HG03103 (cell line): ENCODE data around the gene FEZF1.

Source experiments
- ATAC-seq: cut with Tn5 transposase; IDR thresholded peaks from one replicate; pipeline ENCODE4 v1.9.1; 2021; ENCODE audit warnings: low read depth; ENCODE audit not compliant: unreplicated experiment

Gene FEZF1

DNA sequence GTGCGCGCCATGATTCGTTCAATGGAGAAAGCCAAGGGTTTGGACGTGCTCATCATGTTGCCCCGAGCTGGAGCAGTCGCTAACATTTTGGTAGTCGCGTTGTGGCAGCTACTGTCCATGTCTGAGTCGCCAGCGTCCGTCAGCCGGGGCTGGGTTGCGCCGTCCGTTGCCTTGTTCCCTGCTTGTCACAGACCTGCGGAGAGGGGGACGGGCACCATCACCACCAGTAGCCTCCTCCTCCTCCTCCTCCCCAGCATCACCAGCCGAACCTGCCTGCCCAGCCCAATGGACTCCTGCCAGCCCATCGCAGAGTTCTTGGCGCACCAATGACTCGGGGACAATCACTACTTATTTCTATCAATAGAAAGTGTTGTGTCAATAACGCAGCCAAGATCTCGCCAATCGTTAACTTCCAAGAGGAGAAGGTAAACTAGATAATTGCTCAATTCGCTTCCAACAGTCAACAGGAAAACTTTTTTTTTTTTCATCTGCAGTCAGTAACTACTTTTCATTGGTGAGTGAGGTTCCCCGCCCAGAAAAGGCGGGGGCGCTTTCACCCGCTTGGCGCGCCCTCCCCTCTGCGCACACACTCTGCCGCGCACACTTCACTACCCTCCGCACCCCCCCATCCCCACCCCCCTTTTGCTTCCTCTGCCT is at the start of gene FEZF1:
TSS of gene FEZF1 (minus strand) at position 432 of the 657 bp plus-strand sequence. CDS start at position 119, 313 bp downstream.
- no peak for ATAC-seq

DNA sequence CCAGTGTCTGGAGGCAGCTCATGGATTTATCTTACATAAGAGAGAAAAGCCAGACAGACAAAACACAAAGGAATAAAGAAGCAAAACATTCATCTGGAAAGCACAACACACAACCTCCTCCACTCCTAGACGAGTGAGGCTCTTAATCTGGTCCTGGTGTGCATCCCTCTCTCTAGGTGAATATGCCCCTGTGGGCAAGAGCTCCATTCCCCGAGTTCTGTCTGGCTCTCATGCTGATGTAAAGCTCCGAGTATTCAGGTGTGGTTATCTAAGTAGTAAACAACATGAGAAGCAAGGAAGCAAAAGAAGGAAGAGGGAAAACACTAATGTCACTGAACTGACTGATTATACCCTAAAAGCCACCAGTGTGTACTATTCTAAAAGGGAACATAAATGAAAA is 47.9 kb upstream of the FEZF1 start:
- ATAC-seq, result no peak

DNA sequence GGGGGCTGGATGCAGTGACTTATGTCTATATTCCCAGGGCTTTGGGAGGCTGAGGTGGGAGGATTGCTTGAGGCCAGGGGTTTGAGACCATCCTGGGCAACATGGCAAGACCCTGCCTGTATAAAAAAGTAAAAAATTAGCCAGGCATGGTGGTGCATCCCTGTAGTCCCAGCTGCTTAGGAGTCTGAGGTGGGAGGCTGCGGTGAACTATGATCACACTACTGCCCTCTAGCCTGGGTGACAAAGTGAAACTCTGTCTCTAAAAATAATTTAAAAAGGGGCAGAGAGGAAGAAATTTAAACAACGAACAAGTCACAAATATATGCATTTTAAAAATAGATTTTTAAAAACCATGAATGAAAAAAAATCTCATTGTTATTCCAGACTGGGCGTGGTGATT is 46.2 kb upstream of the FEZF1 start:
- ATAC-seq, result no peak

DNA sequence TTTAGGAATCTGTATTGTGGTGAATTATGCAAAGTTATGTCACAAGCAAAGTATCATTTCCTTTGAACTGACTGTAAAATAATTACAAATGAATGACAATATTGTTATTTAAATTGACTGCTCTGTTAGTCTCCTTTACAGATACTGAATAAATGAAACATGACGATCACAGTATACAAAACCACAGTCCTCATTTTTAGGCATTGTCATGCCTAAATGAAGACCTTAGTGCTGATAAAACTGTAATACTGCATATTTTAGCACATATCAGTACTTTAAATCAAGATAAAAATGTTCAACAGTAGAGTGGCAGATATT is 39.7 kb upstream of the FEZF1 start:
- no peak for ATAC-seq

DNA sequence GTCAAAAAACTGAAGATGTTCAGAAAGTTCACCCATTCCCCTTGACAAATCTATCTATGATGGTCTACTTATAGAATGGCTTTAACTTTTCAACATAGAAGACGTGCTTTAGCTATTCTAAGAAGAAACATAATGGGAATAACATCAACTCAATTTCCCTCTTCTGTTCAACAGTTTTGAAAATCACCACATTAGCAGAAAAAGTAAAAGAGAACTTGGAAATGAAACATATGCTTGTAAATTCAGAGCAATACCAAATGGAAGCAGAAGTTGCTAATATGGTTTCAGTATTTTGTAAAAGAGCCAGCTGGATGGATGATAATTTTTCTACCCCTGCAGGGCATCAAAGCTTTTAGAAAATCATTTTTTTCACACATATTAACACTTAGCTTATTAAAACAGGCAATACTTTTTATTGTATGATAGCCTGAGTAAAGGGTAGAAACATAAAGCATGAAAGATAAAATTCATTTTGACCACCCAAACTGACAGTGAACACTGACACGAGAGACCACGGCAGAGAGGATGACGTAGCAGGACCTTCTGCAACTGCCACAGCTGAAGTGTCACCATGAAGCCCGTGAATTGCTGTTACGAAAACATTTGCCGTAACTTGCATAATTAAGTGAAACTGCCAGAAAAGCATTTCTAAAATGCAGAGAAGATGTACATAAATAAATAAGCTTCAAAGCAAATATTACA is 39.2 kb upstream of the FEZF1 start:
- ATAC-seq, result no peak

DNA sequence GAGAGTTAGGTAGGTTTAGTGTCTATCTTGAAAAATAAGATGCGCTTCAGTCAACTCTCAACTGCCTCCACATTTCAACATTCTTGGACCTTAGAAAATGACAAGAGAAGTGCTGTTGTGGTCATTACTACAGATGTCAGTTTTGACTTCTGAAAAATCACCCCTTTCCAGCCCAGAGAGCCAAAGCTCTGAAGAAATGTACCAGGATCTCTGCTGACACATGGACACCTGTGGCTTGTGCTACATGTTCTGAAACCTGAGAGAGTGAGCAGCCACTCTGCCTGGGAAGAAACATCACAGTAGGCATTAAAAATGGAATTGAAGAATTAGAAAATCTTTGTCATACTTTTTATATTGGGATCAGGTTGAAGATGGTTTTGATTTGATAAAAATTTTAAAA is 35.9 kb upstream of the FEZF1 start:
- no peak for ATAC-seq

DNA sequence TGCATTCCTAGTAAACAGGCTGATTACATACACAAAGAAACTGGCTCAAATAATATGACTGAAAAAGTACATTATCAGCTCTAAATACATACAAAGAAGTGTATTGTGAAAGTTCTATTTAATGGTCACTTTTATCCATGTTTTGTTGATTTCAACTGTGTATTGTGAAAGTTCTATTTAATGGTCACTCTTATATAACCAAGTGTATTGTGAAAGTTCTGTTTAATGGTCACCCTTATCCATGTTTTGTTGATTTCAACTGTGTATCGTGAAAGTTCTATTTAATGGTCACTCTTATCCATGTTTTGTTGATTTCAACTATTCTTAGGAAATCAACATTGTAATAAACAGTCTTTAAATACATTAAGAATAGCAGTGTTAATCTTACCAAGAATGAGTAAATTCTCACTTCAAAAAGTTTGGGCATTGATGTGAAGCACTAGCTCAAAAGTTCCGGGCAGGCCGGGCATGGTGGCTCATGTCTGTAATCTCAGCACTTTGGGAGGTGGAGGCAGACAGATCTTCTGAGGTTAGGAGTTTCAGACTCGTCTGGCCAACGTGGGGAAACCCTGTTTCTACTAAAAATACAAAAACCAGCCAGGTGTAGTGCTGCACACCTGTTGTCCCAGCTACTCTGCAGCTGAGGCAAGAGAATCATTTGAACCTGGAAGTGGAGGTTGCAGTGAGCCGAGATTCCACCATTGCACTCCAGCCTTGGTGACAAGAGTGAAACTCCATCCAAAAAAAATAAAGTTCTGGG is 34.8 kb upstream of the FEZF1 start:
- no peak for ATAC-seq

DNA sequence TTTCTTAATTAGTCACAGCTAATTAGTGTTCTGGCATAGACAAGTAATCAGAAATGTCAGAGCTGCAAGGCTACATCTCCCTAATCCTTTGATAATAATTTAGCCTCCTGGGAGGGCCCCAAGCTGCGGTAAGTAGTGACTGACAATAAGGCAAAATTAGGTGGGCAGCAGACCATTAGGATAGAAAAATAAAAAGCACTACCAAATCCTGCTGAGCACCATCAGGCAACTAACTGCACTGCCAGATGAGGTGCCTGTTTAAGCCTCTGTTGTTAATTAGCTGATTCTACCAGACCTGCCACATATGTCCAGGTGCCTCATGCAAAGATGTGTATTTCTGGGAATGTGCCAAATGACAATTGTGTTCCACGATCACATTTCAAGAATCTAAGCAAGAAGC is 32.5 kb upstream of the FEZF1 start:
- no peak for ATAC-seq

DNA sequence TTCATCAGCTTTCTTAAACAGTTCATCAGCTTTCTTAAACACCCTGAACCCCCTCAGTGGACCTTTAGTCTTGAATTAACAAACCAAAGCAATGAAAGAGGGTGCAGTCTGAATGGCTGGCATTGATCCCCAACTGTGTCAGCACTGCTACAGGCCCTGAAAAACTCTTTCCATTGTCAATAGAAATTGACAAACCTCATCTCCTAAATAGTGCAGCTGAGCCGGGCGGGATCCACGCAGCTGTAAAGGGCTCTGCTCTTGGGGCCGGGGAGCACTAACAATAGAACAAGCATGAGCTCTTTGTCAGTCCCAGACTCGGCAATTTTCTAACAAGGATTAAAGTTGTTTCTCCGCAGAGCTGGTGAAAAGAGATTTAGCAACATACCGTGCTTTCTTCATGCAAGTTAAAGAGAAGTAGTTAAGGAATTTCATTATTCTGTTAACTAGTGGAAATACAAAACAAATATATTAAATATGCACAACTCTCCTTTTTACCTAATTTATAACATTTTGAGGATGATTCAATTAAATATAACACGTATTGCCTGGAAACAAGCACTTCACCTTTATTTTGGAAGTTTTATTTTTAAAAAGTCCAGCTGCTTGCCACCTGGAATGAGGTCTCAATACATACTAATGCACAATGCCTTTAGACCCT is 24.7 kb upstream of the FEZF1 start:
- ATAC-seq, result no peak

DNA sequence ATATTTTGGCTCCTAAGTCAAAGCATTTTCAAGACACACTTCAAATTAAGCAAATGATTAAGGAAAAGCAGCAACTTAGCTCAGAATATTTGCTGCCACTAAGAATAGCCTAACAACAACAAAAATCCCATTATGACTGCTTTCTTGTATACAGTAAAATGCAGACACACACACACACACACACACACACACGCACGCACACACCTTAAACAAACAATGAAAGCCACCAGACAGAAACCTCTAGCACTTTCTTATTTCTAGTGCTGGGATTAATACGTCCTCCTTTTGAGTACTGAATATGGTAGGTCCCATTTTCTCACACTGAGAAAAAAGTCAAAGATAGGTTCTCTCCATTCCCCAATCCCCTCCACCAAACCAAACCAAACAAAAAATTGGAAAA is 23.4 kb upstream of the FEZF1 start:
- ATAC-seq, result no peak

DNA sequence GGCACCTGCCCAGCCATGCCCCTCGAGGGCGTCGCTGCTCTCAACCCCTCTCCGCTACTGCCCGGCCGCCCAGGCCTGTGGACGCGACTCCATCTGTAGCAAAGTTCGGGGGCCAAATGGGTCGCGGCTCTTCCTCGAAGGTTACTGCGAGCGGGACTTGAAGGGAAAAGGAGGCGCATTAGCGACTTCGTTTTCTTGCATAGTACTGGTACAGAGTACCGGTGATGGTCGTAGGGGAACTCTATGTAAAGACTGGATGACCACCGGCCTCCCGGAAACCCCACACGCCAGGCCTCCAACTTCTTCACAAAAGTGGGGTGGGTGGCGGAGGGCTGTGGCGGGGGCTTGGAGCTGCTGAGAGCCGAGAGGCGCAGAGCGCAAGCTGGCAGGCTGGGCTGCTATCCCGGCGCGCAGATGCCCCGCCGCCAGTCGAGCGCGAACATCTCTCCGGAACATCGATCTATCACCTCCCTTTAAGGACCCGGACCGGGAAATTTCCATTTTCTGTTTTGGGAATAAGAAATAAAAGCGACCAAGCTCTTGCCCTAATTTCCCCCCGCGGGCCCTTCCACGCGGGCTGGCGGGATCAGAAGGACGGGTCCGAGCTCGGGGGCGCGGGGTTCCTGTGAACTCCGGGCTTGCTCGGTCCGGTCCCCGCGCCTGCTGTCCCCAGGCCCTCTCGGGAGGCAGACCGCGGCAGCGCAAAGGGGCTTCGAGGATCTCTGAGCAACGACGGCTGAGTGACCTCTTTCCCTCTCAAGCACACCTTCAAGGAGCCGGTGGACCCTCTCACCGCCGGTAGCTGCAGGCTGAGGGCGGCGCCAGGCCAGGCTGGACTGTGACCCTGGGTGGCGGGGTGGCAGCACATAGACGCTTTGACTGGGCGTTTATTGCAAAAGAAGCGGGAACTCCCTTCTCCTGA is 12.2 kb upstream of the FEZF1 start:
- no peak for ATAC-seq

DNA sequence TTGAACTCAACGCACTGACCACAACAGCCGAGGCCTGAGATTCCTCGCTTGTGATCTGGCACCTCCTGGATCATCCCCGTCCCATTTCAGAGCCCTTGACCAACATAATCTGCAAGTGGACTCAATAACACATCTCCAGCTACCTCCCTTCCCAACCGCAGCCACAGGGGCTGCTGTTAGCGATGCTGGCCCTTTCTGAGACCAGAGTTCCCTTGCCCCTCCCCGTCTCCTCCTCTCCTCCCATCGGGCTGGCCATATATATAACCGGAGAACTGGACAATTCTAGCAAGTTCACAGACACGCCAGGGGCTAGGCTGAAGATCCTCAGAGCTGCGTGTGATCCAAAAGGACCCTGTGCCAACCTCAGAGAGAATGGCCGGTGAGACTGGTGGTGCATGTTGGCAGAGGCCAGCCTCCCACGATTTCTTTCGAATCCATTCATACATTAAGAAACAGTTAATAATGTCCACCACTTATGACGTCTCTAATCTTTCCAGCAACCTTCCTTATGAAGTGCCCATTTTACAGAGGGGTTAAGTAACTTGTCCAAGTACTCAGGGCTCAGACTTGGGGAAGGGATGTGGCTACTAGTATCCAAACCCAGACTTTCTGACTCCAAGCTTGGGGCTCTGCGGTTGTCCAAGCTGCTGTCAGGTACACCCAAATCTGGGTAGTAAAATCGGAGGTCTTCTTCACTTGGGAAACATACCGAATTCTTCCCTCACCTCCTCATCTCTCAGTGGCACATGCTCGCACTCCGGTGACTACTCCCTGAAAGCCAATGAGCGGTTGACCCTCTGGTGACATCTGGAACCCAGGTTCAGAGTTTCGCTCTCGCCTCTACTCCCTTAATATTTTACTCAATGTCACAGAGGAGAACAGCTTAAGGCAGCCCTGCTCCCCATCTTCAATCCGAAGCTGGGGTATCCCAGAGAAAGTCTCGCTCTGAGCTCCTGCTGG is 11.2 kb upstream of the FEZF1 start:
- no peak for ATAC-seq

DNA sequence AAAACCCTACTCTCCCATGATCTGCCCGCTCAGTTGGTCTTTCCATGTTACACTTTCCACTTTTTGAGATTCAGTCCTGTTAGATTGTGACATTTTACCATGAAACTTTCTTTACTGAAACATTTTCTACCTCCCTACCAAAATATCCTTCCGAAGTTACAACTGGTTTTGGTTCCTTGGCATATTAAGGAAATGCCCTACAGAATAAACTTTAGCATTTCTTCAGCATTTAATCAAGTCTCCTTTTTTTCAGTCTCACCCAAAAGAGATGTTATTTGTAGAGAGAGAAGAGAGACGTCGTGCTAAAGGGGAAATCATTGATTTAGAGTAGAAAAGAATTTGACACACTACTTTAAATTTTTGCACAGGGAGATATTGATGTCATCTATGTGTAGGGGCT is 9.7 kb upstream of the FEZF1 start:
- ATAC-seq, result no peak

DNA sequence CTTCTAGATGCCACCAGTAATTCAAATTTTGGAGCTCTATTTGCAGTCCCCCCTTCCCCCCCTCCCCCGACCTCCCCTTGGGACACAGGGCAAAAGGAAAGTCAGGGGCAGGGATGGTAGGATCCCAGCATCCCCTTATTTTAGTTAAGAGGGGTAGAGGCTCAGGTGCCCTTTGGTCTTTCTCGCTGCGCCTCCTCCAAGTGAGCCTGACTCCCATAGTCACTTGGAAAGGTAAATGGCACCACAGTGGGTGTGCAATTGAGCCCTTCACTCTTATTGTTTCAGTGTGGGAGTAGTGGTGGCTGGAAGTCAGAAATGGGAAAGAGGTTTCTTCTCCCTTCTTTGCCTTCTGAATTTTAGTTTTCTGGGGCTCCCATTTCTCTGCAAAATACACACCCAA is 8.2 kb upstream of the FEZF1 start:
- ATAC-seq, result no peak

DNA sequence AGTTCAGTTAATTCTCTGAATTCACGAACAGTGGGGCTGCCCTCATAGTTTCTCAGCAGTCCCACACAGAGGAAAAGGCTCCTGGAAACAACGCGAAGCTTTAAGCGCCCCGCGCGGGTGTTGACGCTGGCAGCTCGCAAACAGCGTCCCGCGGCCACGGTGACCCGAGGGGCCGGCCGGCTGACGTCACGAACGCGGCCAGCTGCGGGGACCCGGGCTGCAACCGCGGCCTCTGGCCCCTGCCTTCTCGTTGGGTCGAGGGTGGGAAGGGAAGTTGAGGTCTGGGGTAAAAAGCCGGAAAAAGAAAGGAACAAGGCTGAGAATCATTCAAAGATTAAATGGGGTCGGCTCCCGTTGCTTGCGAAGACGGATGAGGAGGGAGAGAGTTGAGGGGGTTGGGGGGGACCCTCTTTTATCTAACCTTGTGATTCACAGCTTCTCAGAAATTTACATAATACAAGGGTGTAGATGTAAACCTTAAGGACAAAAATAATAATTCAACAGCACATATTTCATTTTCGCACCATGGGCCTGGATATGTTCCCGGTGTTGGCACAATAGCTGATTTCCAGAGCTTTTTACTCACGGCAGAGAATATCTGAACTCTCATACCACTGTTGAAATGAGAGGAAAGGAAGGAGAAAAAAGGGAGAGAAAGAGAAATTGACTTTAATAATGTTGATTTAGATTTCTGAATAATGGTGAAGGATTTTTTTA is 7.3 kb upstream of the FEZF1 start:
- no peak for ATAC-seq

DNA sequence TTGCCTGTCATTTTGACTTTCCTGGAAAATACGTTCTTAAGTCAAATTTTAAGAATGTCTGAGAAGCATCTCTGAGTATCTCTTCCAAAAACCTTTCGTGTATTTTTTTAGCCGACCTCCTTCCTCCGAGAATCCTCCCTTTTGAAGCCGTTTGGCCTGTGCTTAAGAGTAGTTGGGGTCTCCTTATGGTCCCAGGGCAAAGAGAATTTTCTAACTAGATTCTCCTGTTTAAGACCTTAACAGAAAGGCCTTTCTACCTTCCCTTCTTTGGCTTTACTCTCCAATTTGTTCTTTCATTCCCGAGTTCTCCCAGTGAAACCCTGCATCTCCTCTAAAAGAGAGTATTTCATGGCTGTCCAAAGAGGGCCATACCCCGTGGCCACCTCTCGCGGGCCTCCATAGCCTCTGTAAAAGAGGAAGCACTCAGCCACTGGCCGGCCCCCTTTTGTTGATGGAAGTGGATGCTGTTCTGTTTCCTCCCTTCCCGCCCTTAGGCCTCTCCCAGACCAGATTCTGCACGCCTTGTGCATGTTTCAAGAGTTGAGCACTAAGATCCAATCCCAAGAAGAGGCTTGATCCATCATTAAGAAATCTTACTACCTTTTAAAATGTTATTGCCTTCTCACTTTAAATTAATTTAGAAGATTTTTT is 6.6 kb upstream of the FEZF1 start:
- ATAC-seq, result no peak

DNA sequence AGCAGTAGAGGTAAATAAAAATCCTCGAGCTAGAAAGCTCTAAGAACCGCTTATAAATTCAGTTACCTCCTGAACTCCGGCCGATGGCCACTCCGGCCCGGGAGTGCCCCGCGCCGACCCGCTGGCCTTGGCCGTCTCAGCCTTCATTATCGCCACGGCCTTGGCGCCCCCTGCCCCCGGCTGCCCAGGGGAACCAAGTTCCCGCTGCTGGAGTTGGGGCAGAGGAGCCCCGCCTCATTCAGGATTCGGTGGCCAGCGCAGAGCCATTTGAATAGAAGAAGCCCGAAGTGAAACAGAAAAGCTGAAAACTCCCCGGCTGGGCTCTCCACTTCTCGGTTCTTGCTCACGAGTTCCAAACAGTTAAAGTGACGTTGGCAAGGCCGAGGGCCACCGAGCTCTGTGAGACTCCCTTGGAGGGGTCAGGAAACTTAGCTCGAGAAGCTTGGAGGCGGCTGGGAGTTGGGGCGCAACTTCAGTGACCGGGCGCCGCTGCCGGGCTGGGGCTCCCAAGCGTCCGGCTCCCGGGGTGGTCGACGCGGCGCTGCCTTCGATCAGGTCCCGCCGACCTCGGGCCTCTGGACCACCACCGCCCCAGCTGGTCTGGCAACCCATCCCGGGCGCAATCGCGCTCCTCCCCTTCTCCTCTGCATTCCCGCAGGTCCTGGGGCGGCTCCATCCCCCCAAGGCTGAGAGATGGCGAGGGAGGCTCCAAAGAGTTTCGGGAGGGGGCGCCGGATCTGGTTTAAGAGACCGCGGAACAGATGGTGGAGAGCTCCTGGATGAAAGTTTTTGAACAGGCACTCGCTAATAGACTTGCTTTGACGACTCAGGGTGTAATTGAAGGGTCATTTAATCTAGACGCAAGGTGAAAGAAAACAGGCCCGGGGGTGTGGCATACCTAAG is 5.8 kb upstream of the FEZF1 start:
- no peak for ATAC-seq
